ENCODE results near the gene FBXO2. TPM values are rescaled to one million over a fixed set of nuclear protein-coding genes. Genes with fewer than 3 reads are reported as not detected.

FBXO2 gene
- total and polyA plus RNA-seq, 10 donors: 2.1 to 6.7 (median 4.6) TPM

- Histone ChIP-seq H3K4me3 (no peak overlapping the region), H3K27ac (no peak overlapping the region), H3K4me1 (peaks cover 0 to 4% (median 0%) of the 10 kb centered on the region in 6 donors), H3K27me3 (replicated peaks in 1 of 7) (peaks cover 0 to 78% (median 24%) of the 10 kb centered on the region in 7 donors), H3K9me3 (no peaks in the 10 kb centered on the region), H3K36me3 (no peaks in the 10 kb centered on the region)
- TF ChIP-seq POLR2A (IDR thresholded peaks at IDR 0.05) (no peak), POLR2AphosphoS5 (IDR thresholded peaks at IDR 0.05) (no peak)
- TF ChIP-seq, protein P1, sequence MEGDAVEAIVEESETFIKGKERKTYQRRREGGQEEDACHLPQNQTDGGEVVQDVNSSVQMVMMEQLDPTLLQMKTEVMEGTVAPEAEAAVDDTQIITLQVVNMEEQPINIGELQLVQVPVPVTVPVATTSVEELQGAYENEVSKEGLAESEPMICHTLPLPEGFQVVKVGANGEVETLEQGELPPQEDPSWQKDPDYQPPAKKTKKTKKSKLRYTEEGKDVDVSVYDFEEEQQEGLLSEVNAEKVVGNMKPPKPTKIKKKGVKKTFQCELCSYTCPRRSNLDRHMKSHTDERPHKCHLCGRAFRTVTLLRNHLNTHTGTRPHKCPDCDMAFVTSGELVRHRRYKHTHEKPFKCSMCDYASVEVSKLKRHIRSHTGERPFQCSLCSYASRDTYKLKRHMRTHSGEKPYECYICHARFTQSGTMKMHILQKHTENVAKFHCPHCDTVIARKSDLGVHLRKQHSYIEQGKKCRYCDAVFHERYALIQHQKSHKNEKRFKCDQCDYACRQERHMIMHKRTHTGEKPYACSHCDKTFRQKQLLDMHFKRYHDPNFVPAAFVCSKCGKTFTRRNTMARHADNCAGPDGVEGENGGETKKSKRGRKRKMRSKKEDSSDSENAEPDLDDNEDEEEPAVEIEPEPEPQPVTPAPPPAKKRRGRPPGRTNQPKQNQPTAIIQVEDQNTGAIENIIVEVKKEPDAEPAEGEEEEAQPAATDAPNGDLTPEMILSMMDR (IDR thresholded peaks at IDR 0.05 in 8 of 11, conservative IDR thresholded peaks at IDR 0.05 in 3 of 11): no peak
- intact Hi-C loops (cut with DNase I; ENCODE audit: low total_unique reads): no loop called here
- no peak for DNase-seq
- 49 to 71% (median 64%) methylated on average over 14 to 15 of the region's 15 CpGs for WGBS, 5 donors
These were observed 47.3 kb upstream of the FBXO2 start for GRCh38 chr1:11701551-11701961.

GRCh38 chr1:11700601-11701467 lies 46.6 kb upstream of the FBXO2 start:
- Histone ChIP-seq H3K9me3 (no peaks in the 10 kb centered on the region), H3K27ac (no peak overlapping the region), H3K36me3 (no peaks in the 10 kb centered on the region), H3K4me1 (peaks cover 0 to 4% (median 0%) of the 10 kb centered on the region in 6 donors), H3K27me3 (replicated peaks in 1 of 7) (peaks cover 0 to 77% (median 24%) of the 10 kb centered on the region in 7 donors), H3K4me3 (no peak overlapping the region)
- TF ChIP-seq, protein P1 (IDR thresholded peaks at IDR 0.05 in 8 of 11, conservative IDR thresholded peaks at IDR 0.05 in 3 of 11): no peak
- TF ChIP-seq POLR2AphosphoS5 (IDR thresholded peaks at IDR 0.05): no peak
- TF ChIP-seq POLR2A (IDR thresholded peaks at IDR 0.05): no peak
- DNase-seq: no peak
- intact Hi-C loops (cut with DNase I; ENCODE audit: low total_unique reads): no loop called here
- 42 to 54% (median 52%) methylated on average over 34 of the region's 34 CpGs for WGBS, 5 donors

- Histone ChIP-seq H3K36me3 (no peaks in the 10 kb centered on the region), H3K27ac (no peak overlapping the region), H3K4me1 (peaks cover 0 to 9% (median 6%) of the 10 kb centered on the region in 6 donors), H3K4me3 (no peak overlapping the region), H3K27me3 (replicated peaks in 1 of 7) (peaks cover 0 to 72% (median 33%) of the 10 kb centered on the region in 7 donors), H3K9me3 (no peaks in the 10 kb centered on the region)
- 62 to 77% (median 70%) methylated on average over 5 of the region's 5 CpGs for WGBS, 5 donors
- intact Hi-C loops (cut with DNase I; ENCODE audit: low total_unique reads): no loop called here
- DNase-seq: no peak
- TF ChIP-seq POLR2A (IDR thresholded peaks at IDR 0.05) (no peak), POLR2AphosphoS5 (IDR thresholded peaks at IDR 0.05) (no peak)
- TF ChIP-seq, protein P1 (IDR thresholded peaks at IDR 0.05 in 8 of 11, conservative IDR thresholded peaks at IDR 0.05 in 3 of 11): no peak
These were observed 43.6 kb upstream of the FBXO2 start for GRCh38 chr1:11697893-11698210.

- H3K27me3 ChIP-seq (replicated peaks in 1 of 7): peaks cover under 1 to 72% (median 38%) of the 10 kb centered on the region in 7 donors
These were observed 43.1 kb upstream of the FBXO2 start for GRCh38 chr1:11697188-11697892.

More at GRCh38 chr1:11697188-11697892, 43.1 kb upstream of the FBXO2 start:
- H3K36me3 ChIP-seq: no peaks in the 10 kb centered on the region
- H3K9me3 ChIP-seq: no peaks in the 10 kb centered on the region
- WGBS, 5 donors: 61 to 90% (median 69%) methylated on average over 5 to 8 of the region's 8 CpGs
- peaks cover 0 to 14% (median 11%) of the 10 kb centered on the region in 6 donors for H3K4me1 ChIP-seq
- intact Hi-C loops (cut with DNase I; ENCODE audit: low total_unique reads): no loop called here
- no peak for TF ChIP-seq POLR2AphosphoS5 (IDR thresholded peaks at IDR 0.05)
- TF ChIP-seq, protein P1 (IDR thresholded peaks at IDR 0.05 in 8 of 11, conservative IDR thresholded peaks at IDR 0.05 in 3 of 11): no peak
- TF ChIP-seq POLR2A (IDR thresholded peaks at IDR 0.05): no peak
- no peak for DNase-seq
- no peak overlapping the region for H3K27ac ChIP-seq
- H3K4me3 ChIP-seq: no peak overlapping the region
